Measurements from ENCODE around the gene IL4R.

- TF ChIP-seq CTCF (conservative IDR thresholded peaks at IDR 0.05 in 1 of 2, IDR thresholded peaks at IDR 0.05 in 1 of 2; ENCODE audit: low read depth in 1 of 2, low read length in 2 of 2) (no peak), EZH2 (IDR thresholded peaks at IDR 0.05; ENCODE audit: low read length, missing control alignments) (no peak)
These were observed 92.8 kb downstream of the IL4R start for GRCh38 chr16:27406511-27407128.

All from fibroblast of lung (primary cell).